GM12875 (cell line): ENCODE measurements around the gene EFHD1.
"Not testable (repeated sequence)": the region's sequence is repeated elsewhere in the genome, so short reads cannot be mapped to it uniquely, and the experiment has no call there.

Experiments
- H3K4me3 ChIP-seq: one replicate; pipeline ENCODE4 v1.5.1; 2011; ENCODE audit warnings: low read depth, low read length, control low read depth
- CTCF ChIP-seq: IDR thresholded peaks from 2 replicates; pipeline ENCODE4 v1.5.1; 2011; ENCODE audit warnings: low read depth, mild to moderate bottlenecking, control low read depth, inconsistent platforms, low read length, moderate library complexity, borderline replicate concordance; ENCODE audit not compliant: insufficient read depth

The EFHD1 gene

GRCh38 chr2:232707076-232707475 lies 73.7 kb downstream of the EFHD1 start:
- H3K4me3 ChIP-seq = no peak overlapping the region
- TF ChIP-seq CTCF = no peak

- H3K4me3 ChIP-seq = no peak overlapping the region
- TF ChIP-seq CTCF = no peak
Observed at GRCh38 chr2:232713505-232713904, 80.1 kb downstream of the EFHD1 start.

- no peak overlapping the region for H3K4me3 ChIP-seq
- TF ChIP-seq CTCF = no peak
Observed at GRCh38 chr2:232714969-232715368, 81.6 kb downstream of the EFHD1 start.

- not testable (repeated sequence) for H3K4me3 ChIP-seq
Observed at GRCh38 chr2:232720056-232720455, 86.7 kb downstream of the EFHD1 start.

- TF ChIP-seq CTCF = no peak
- H3K4me3 ChIP-seq = no peak overlapping the region
Observed at GRCh38 chr2:232721261-232721660, 87.9 kb downstream of the EFHD1 start.

- TF ChIP-seq CTCF = no peak
- H3K4me3 ChIP-seq = no peak overlapping the region
Observed at GRCh38 chr2:232721882-232722281, 88.5 kb downstream of the EFHD1 start.

GRCh38 chr2:232723027-232723426 lies 89.6 kb downstream of the EFHD1 start:
- no peak for TF ChIP-seq CTCF
- no peak overlapping the region for H3K4me3 ChIP-seq

- no peak overlapping the region for H3K4me3 ChIP-seq
Observed at GRCh38 chr2:232728785-232729184, 95.4 kb downstream of the EFHD1 start.

More at GRCh38 chr2:232728785-232729184, 95.4 kb downstream of the EFHD1 start:
- no peak for TF ChIP-seq CTCF
